Right renal cortex interstitium (tissue), 3 donors: ENCODE measurements around the gene MBNL1. TPM values are rescaled to one million over a fixed set of nuclear protein-coding genes. Genes with fewer than 3 reads are reported as not detected.

Experiments used
- DNase-seq, 3 donors: peaks; one replicate each; pipeline ENCODE4 v3.0.0-alpha.2; 2013; ENCODE audit warnings: low read depth in 3 of 3, low spot score in 2 of 3
- polyA plus RNA-seq, 3 donors: library from polyadenylated mRNA; unstranded; fragments of 120-200 nt; gene quantifications; one replicate each; pipeline ENCODE4 v1.2.1, GENCODE V29; 2013; ENCODE audit not compliant: insufficient read length in 3 of 3

The MBNL1 gene
- polyA plus RNA-seq, 3 donors, result 50.4 to 54.4 (median 50.8) TPM

- no peak for DNase-seq
These were observed 26.6 kb downstream of the MBNL1 start for GRCh38 chr3:152295344-152295743.

- no peak for DNase-seq
These were observed 27.1 kb downstream of the MBNL1 start for GRCh38 chr3:152295806-152296205.

GRCh38 chr3:152296382-152296781, 27.7 kb downstream of the MBNL1 start:
- no peak for DNase-seq

- DNase-seq, result no peak
These were observed 28.2 kb downstream of the MBNL1 start for GRCh38 chr3:152296971-152297370.

GRCh38 chr3:152298393-152299248, 29.9 kb downstream of the MBNL1 start:
- peak; percentile 73 to 83 (median 75) for DNase-seq

GRCh38 chr3:152299249-152299976, 30.7 kb downstream of the MBNL1 start:
- no peak for DNase-seq

GRCh38 chr3:152300029-152300731, 31.5 kb downstream of the MBNL1 start:
- no peak for DNase-seq

- DNase-seq, result no peak
These were observed 33.0 kb downstream of the MBNL1 start for GRCh38 chr3:152301745-152302181.

- peak in 2 of 3 donors; percentile 43 to 48 for DNase-seq
These were observed 33.8 kb downstream of the MBNL1 start for GRCh38 chr3:152302521-152303021.

GRCh38 chr3:152304160-152304559, 35.4 kb downstream of the MBNL1 start:
- DNase-seq, result no peak

- DNase-seq, result no peak
These were observed 36.3 kb downstream of the MBNL1 start for GRCh38 chr3:152305075-152305474.

GRCh38 chr3:152307829-152308474, 39.2 kb downstream of the MBNL1 start:
- DNase-seq, result no peak

GRCh38 chr3:152308475-152308844, 39.7 kb downstream of the MBNL1 start:
- no peak for DNase-seq

GRCh38 chr3:152309031-152309430, 40.3 kb downstream of the MBNL1 start:
- no peak for DNase-seq

- no peak for DNase-seq
These were observed 41.0 kb downstream of the MBNL1 start for GRCh38 chr3:152309535-152310307.

- DNase-seq, result no peak
These were observed 44.7 kb downstream of the MBNL1 start for GRCh38 chr3:152313430-152313829.

- DNase-seq, result no peak
These were observed 45.2 kb downstream of the MBNL1 start for GRCh38 chr3:152313914-152314313.

- DNase-seq, result no peak
These were observed 46.1 kb downstream of the MBNL1 start for GRCh38 chr3:152314677-152315353.

- no peak for DNase-seq
These were observed 46.9 kb downstream of the MBNL1 start for GRCh38 chr3:152315623-152316022.
